Cardiac fibroblast (primary cell): ENCODE data around the gene ERGIC1.

Experiments
- DNase-seq, 2 donors: peaks; one replicate each; pipeline versions ENCODE4 v3.0.0 to v3.0.0-alpha.2; 2010; ENCODE audit warnings: low read depth in 2 of 2
- H3K4me3 ChIP-seq, 2 donors: replicated peaks in 1 of 2; 1 replicate in 1 of 2; 2 replicates in 1 of 2; pipeline ENCODE4 v1.5.1; 2011; ENCODE audit warnings: low read depth in 2 of 2, low read length in 2 of 2, mild to moderate bottlenecking in 2 of 2, moderate library complexity in 1 of 2
- TF ChIP-seq, protein P1 (sequence below): IDR thresholded peaks from one replicate; pipeline ENCODE4 v1.5.1; 2011; ENCODE audit warnings: low read depth, mild to moderate bottlenecking, low read length, inconsistent platforms

ERGIC1 gene

DNA sequence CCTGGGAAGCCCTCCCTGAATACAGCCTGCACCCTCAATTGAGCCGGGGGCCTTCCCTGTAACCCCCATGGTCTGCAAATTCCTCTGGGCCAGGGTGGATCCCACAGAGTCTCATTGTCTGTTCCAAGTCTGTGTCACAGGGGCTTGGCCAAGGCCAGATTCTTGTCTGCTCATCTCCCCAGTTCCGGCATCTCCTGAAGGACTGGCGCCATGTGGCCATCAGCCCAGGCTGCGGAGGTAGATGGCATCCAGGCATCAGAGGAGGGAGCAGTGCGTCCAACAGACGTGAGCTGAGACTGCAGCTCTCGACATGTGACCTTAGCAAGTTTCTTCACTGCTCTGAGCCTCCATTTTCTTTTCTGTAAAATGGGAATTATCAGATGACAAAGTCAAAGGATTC lies 87.9 kb downstream of the ERGIC1 start:
- DNase-seq: no peak
- TF ChIP-seq, protein P1, sequence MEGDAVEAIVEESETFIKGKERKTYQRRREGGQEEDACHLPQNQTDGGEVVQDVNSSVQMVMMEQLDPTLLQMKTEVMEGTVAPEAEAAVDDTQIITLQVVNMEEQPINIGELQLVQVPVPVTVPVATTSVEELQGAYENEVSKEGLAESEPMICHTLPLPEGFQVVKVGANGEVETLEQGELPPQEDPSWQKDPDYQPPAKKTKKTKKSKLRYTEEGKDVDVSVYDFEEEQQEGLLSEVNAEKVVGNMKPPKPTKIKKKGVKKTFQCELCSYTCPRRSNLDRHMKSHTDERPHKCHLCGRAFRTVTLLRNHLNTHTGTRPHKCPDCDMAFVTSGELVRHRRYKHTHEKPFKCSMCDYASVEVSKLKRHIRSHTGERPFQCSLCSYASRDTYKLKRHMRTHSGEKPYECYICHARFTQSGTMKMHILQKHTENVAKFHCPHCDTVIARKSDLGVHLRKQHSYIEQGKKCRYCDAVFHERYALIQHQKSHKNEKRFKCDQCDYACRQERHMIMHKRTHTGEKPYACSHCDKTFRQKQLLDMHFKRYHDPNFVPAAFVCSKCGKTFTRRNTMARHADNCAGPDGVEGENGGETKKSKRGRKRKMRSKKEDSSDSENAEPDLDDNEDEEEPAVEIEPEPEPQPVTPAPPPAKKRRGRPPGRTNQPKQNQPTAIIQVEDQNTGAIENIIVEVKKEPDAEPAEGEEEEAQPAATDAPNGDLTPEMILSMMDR: no peak
- no peak overlapping the region for H3K4me3 ChIP-seq

DNA sequence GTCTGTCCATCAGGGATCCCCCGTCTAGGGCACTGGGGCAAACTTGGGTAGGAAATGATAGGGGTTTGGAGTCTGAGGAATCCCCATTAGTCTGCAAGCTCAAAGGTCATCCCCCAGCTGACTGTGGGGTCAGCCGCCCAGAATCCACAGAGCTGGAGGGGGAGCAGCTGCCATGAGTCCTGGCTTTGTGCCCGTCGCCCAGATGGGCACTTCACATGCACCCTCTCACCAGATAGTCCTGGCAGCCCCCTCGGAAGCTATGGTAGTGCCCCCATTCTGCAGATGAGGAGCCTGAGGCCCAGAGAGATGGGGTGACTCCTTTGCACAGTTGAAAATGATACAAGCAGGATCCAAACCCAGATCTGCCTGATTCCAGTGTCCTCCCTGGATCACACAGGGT lies 89.5 kb downstream of the ERGIC1 start:
- no peak overlapping the region for H3K4me3 ChIP-seq
- no peak for DNase-seq
- TF ChIP-seq, protein P1: no peak

DNA sequence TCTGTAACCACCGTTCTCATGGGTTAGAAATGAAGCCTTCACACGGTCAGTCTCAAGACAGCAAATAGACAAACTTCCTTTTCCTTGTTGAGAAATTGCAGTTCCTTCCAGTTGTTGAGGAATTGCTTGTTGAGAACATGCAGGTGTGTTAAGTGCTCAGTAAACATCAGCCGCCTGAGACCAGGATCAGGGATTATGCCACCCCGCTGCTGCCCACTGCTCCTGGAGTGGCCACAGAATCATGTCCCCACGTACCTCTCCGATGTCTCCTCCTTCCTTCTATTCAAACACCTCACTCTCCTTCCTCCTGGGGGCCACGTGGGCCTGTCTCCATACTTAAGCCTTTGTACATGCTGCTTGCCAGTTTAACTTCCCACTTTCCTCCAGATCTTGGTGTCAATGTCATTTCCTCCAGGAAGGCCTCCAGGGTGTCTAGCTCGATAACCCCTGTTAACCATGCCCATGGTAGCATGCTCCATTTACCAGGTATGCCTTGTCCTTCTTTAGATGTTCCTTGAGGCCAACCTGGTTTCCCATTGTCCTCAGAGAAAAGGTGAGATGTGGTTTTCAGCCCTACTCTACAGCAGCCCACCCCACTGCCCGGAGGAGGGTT lies 91.4 kb downstream of the ERGIC1 start:
- no peak for DNase-seq
- H3K4me3 ChIP-seq: no peak overlapping the region
- TF ChIP-seq, protein P1: no peak

DNA sequence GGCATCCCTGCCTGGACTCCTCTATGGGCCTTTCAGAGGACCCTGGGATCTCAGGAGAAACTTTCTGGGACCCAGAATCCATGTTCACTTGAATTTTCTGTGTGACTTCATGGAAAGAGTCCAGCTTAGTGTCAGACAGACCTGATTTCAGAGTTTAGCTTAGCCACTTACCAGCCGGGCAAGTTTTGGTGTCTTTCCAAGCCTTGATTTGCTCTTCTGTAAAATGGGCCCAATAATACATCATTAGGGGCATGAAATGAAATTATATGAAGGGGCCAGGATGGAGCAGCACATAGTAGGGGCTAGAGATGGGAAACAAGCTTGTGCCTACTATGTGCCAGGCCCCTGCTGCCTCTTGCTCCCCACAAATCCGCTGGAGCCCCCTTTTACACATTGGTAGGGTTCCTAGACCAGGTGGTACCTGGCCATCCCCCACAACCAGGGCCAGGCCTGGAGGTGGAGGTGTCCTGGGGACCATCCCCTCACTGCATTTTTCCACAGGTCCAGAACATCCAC lies 92.0 kb downstream of the ERGIC1 start:
- no peak for DNase-seq
- no peak overlapping the region for H3K4me3 ChIP-seq
- TF ChIP-seq, protein P1: no peak

DNA sequence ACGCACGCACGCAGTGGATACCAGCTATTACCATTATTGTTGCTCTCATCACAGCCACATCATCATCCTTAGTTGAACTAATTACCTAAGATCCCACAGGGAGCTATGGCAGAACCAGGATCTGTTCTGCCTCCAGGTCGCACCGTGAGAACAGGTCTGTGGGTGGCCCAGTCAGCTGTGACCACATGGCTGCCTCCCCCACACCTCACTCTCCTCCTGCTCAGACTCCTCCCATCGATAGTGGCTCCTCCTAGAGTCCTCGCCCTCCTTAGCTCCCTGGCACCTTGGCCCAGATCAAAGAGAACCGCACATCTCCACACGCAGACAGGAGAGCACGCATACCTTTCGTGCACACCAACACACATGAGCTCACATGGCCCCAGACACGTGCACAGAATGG lies 92.7 kb downstream of the ERGIC1 start:
- TF ChIP-seq, protein P1: no peak
- no peak for DNase-seq
- H3K4me3 ChIP-seq: no peak overlapping the region

DNA sequence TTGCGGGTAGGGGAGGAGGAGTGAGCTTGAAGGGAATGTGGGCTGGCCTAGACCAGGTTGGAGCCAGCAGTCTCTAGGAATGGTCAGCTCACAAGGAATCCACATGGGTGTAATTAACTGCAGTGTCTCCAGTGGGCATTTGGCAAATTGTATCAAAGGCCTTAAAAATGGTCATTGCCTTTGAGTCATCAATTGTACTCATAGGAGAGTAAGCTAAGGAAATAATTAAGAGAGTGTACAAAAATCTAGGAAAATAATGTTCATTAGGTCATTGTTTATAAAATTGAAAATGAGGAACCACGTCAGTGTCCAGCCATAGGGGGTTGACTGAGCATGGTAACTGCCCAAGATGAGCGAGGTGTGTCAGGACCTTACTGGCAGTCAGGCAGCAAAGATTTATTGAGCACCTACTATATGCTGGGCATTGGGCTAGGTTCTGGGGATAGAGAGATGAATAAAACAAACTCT lies 95.4 kb downstream of the ERGIC1 start:
- peak; percentile 46 to 86 for DNase-seq
- H3K4me3 ChIP-seq: no peak overlapping the region
- TF ChIP-seq, protein P1: peak; percentile 9
